Vagina (tissue), 2 donors: ENCODE results near the gene GSG1L. TPM values are rescaled to one million over a fixed set of nuclear protein-coding genes. Genes with fewer than 3 reads are reported as not detected.

Source experiments
- DNase-seq, 2 donors: peaks; one replicate each; pipeline ENCODE4 v3.0.0-alpha.2; 2017; ENCODE audit errors: extremely low spot score in 2 of 2
- H3K27ac ChIP-seq: fragments of 200-600 bp; sonication (generic); one replicate; pipeline ENCODE4 v1.5.1; 2019
- H3K27me3 ChIP-seq: fragments of 200-600 bp; sonication (generic); one replicate; pipeline ENCODE4 v1.5.1; 2019
- H3K36me3 ChIP-seq, 2 donors: fragments of 200-600 bp; sonication (generic); one replicate each; pipeline ENCODE4 v1.5.1; 2017 to 2019
- H3K4me1 ChIP-seq: fragments of 200-600 bp; sonication (generic); one replicate; pipeline ENCODE4 v1.5.1; 2019
- H3K4me3 ChIP-seq, 2 donors: fragments of 200-600 bp; sonication (generic); 1 replicate in 1 of 2; 2 replicates in 1 of 2; pipeline ENCODE4 v1.5.1; 2016 to 2019
- H3K9me3 ChIP-seq: fragments of 200-600 bp; sonication (generic); one replicate; pipeline ENCODE4 v1.5.1; 2019
- POLR2A ChIP-seq, 2 donors: fragments of 450-650 bp; IDR thresholded peaks; one replicate each; pipeline ENCODE4 v1.6.1; 2017; ENCODE audit warnings: antibody characterized with exemption in 2 of 2, mild to moderate bottlenecking in 2 of 2, moderate library complexity in 2 of 2
- POLR2AphosphoS5 ChIP-seq, 2 donors: sonication (generic); formaldehyde crosslinking; IDR thresholded peaks; one replicate each; pipeline ENCODE4 v1.9.0; 2017; ENCODE audit warnings: antibody characterized with exemption in 2 of 2, mild to moderate bottlenecking in 2 of 2, low read depth in 1 of 2; ENCODE audit not compliant: insufficient read depth in 1 of 2
- intact Hi-C: fragments of 100-400 bp; cut with DNase I; formaldehyde crosslinking; loops from one replicate; pipeline ENCODE4 v1.15.1; 2023
- total RNA-seq: library from RNA; depleted of rRNA; stranded (reverse); fragments of >200 nt; gene quantifications from one replicate; pipeline ENCODE4 v1.2.3, GENCODE V29; 2016
- TF ChIP-seq, protein P1 (sequence below), 3 experiments: fragments of 450-650 bp in 2 of 3; fragments of 200-600 bp in 1 of 3; sonication (generic) in 1 of 3; IDR thresholded peaks; one replicate each; pipeline ENCODE4 v1.5.1; 2017 to 2019; ENCODE audit warnings: antibody characterized with exemption in 3 of 3, mild to moderate bottlenecking in 2 of 3, moderate library complexity in 2 of 3

The GSG1L gene
- total RNA-seq, 1 donor from 2014 or later: not detected

DNA sequence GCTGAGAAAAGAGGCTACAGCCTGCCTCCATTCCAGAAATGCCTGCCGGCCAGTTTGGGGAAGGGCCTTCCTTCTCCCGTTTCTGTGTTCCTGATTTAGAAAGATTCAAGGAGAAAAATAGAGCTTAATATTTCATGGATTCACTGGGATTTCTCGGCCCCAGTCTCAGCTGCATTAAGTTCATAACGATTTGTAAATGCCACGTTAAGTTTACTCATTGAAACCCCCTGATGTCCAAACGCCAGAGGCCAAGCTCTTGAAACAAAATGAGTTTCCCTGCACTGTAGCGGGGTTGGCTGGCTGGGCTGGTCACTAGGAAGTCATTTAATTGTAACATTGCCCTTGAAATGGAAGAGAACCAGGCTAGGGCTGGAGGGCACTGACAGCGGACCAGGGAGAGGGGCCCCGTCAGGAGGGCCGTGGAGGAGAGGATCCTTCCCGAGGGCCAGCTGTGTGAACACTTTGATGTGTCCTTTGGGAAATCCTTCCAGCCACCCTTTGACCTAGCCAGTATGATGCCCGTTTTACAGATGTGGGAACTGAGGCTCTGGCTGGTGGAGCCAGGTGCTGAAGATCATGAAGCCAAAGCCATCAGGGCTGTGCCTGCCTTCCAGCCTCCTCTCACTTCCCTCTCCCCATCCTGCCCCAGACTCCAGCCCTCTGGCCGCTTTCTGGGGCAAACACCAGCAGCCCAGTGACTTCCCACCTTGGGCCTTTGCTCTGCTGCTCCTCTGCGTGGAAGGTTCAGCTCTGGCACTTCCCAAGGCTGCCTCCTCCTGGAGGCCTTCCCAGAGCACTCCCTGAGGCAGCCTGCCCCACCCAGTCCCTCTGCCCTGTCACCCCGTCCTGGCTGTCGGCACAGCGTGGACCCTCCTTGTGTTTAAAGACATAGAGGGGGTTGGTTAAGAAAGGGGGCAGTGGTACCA, 293.0 kb downstream of the GSG1L start:
- TF ChIP-seq POLR2A (IDR thresholded peaks at IDR 0.05) (no peak), POLR2AphosphoS5 (IDR thresholded peaks at IDR 0.05; ENCODE audit: insufficient read depth in 1 of 2, low read depth in 1 of 2) (no peak)
- TF ChIP-seq, protein P1, sequence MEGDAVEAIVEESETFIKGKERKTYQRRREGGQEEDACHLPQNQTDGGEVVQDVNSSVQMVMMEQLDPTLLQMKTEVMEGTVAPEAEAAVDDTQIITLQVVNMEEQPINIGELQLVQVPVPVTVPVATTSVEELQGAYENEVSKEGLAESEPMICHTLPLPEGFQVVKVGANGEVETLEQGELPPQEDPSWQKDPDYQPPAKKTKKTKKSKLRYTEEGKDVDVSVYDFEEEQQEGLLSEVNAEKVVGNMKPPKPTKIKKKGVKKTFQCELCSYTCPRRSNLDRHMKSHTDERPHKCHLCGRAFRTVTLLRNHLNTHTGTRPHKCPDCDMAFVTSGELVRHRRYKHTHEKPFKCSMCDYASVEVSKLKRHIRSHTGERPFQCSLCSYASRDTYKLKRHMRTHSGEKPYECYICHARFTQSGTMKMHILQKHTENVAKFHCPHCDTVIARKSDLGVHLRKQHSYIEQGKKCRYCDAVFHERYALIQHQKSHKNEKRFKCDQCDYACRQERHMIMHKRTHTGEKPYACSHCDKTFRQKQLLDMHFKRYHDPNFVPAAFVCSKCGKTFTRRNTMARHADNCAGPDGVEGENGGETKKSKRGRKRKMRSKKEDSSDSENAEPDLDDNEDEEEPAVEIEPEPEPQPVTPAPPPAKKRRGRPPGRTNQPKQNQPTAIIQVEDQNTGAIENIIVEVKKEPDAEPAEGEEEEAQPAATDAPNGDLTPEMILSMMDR (IDR thresholded peaks at IDR 0.05): no peak
- H3K4me1 ChIP-seq: no peaks in the 10 kb centered on the region
- H3K27me3 ChIP-seq: no peaks in the 10 kb centered on the region
- no peaks in the 10 kb centered on the region for H3K9me3 ChIP-seq
- no peak overlapping the region for H3K27ac ChIP-seq
- DNase-seq: no peak
- intact Hi-C loops: no loop called here
- no peak overlapping the region for H3K4me3 ChIP-seq
- H3K36me3 ChIP-seq: peaks cover 0 to 22% of the 10 kb centered on the region in 2 donors

DNA sequence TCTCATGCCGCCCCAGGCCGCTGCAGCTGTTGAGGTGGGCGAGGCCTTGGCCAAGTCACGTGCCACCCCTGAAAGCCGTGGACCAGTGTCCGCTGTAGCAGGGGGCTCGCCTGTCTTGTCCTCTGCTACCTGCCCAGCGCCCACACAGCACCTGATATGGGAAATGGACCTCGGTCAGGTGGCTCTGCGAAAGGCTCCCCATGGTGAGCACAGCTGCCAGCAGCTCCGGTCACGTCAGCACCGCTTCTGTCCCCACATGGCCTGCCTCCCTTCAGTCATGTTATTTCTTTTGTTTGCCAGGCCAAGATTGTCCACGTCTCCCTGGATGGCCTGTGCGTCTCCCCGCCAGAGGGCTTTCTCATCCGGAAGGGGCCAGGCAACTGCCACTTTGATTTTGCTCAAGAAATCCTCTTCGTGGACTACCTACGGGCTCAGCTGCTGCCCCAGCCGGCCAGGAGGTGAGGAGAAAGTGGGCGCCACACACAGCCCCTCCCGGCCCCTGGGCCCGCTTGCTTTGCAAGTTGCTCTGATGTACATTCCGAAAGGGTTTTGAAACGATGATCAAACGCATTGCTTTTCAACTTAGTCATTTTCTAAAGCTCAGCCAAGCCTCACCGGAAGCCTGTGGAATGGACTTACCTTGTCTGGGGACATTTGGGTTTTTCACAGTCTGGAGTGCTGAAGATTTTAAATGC, 293.8 kb downstream of the GSG1L start:
- no peak overlapping the region for H3K27ac ChIP-seq
- intact Hi-C loops: no loop called here
- DNase-seq: no peak
- H3K27me3 ChIP-seq: no peaks in the 10 kb centered on the region
- H3K9me3 ChIP-seq: no peaks in the 10 kb centered on the region
- H3K36me3 ChIP-seq: peaks cover 0 to 22% of the 10 kb centered on the region in 2 donors
- no peak overlapping the region for H3K4me3 ChIP-seq
- TF ChIP-seq, protein P1 (IDR thresholded peaks at IDR 0.05): no peak
- no peak for TF ChIP-seq POLR2A (IDR thresholded peaks at IDR 0.05)
- no peaks in the 10 kb centered on the region for H3K4me1 ChIP-seq

DNA sequence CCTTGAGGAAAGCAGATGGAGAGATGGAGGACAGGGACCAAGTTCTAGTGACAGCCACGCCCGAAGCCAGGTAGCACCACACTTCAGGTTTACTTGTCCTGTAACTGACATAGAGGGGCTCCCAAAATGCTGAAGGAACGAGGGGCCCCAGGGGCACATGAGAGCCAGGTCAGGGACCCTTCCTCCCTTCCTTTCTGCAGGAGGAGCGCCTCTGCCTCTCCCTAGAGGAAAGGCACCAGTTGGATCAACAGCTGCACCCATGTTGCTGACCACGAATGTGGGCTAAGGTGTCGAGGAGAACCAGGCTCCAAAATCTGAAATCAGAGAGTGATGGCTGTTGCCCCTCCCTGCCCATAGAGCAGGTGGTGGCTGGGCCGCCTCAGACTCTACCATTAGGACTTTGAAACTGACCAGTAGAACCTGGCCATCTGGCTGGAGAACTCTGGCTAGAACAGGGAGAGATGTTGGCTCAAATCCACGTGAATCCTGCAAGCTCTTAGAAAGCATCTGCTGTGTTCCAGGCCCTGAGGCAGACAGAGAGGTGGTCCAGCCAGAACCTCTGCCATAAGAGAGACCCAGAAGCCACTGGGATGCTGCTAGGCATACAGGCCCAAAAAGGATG, 294.8 kb downstream of the GSG1L start:
- H3K27ac ChIP-seq: no peak overlapping the region
- intact Hi-C loops: no loop called here
- TF ChIP-seq, protein P1 (IDR thresholded peaks at IDR 0.05): no peak
- TF ChIP-seq POLR2AphosphoS5 (IDR thresholded peaks at IDR 0.05; ENCODE audit: insufficient read depth in 1 of 2, low read depth in 1 of 2) (no peak), POLR2A (IDR thresholded peaks at IDR 0.05) (no peak)
- no peak overlapping the region for H3K4me3 ChIP-seq
- peaks cover 0 to 22% of the 10 kb centered on the region in 2 donors for H3K36me3 ChIP-seq
- H3K4me1 ChIP-seq: no peaks in the 10 kb centered on the region
- H3K27me3 ChIP-seq: no peaks in the 10 kb centered on the region
- H3K9me3 ChIP-seq: no peaks in the 10 kb centered on the region
- no peak for DNase-seq

DNA sequence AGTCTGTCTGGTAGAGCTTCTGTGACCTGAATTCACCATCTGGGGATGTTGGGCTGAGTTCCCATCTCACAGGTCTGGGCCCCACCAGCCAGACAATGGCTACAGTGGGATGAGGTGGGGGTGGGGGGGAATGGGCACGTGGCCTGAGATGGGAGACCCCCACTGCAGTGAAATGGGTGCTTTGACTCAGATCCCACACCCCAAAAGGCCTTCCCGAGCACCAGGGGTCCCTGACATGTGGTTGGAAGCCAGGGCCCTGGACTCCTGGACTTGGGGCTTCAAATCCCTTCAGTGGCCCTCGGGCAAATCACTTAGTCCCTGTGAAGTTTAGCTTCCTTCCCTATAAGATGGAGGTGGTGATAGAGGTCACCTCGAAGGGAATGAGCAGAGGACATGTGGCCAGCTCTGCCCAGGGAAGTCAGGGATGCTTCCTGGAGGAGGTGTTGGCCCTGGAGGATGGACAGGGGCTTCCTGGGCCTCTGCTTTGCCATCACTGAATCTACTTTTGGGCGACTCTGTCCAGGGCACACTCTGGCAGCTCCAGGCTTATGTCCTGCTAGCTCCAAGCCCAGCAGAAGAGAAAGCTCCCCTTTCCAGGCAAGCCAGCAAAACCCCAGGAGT, 295.4 kb downstream of the GSG1L start:
- DNase-seq: no peak
- Histone ChIP-seq H3K9me3 (no peaks in the 10 kb centered on the region), H3K27me3 (no peaks in the 10 kb centered on the region), H3K4me3 (no peak overlapping the region), H3K27ac (no peak overlapping the region), H3K4me1 (no peaks in the 10 kb centered on the region), H3K36me3 (peaks cover 0 to 22% of the 10 kb centered on the region in 2 donors)
- no peak for TF ChIP-seq POLR2AphosphoS5 (IDR thresholded peaks at IDR 0.05; ENCODE audit: insufficient read depth in 1 of 2, low read depth in 1 of 2)
- no peak for TF ChIP-seq POLR2A (IDR thresholded peaks at IDR 0.05)
- TF ChIP-seq, protein P1 (IDR thresholded peaks at IDR 0.05): no peak
- intact Hi-C loops: no loop called here
